AG04449 (cell line): ENCODE measurements around the gene IL15.
"Not testable (repeated sequence)": the region's sequence is repeated elsewhere in the genome, so short reads cannot be mapped to it uniquely, and the experiment has no call there.

Experiments used
- CTCF ChIA-PET: fragments of 350-600 bp; formaldehyde crosslinking; extraction: SDS; loops from one replicate; lab custom pipeline; 2021; ENCODE audit warnings: antibody characterized with exemption; lab: Yijun Ruan, JAX
- POLR2A ChIA-PET: fragments of 400-600, 350-600 bp; formaldehyde crosslinking; extraction: SDS; loops from one replicate; lab custom pipeline; 2020; ENCODE audit warnings: antibody characterized with exemption, inconsistent platforms; lab: Yijun Ruan, JAX
- DNase-seq: peaks from one replicate; pipeline ENCODE4 v3.0.0-alpha.2; 2010; ENCODE audit warnings: low read depth, low spot score
- H3K4me3 ChIP-seq: 2 replicates; pipeline ENCODE4 v1.5.1; 2011; ENCODE audit warnings: low read depth, mild to moderate bottlenecking, control low read depth, low read length
- CTCF ChIP-seq: IDR thresholded peaks from one replicate; pipeline ENCODE4 v1.5.1; 2011; ENCODE audit warnings: mild to moderate bottlenecking, moderate library complexity, low read length, control low read depth, inconsistent platforms; ENCODE audit not compliant: insufficient read depth; ENCODE audit errors: missing control alignments

The IL15 gene

GRCh38 chr4:141636082-141636770 is at the start of gene IL15:
Gene IL15 (plus strand): TSS chr4:141636583. CDS start chr4:141719465, 82,882 bp downstream.
- DNase-seq, result no peak

GRCh38 chr4:141587897-141588296 is 48.5 kb upstream of the IL15 start:
- no peak for TF ChIP-seq CTCF
- ChIA-PET POLR2A (no interaction called here), CTCF (no interaction called here)
- no peak for DNase-seq
- no peak overlapping the region for H3K4me3 ChIP-seq

More at GRCh38 chr4:141636082-141636770, at the start of gene IL15:
- TF ChIP-seq CTCF, result no peak
- ChIA-PET CTCF (interaction anchor here (1.0 to 1.1 kb wide), 2 partner anchors 18 to 290 kb away, joined by 4 read pairs; no protein-coding TSS in a partner anchor), POLR2A (interaction anchor here (1.4 kb wide), 1 partner anchor 289 kb away, joined by 4 read pairs; no protein-coding TSS in a partner anchor)
- peak within 1 kb of the TSS; percentile 76 for H3K4me3 ChIP-seq

- DNase-seq, result no peak
- POLR2A ChIA-PET, result no interaction called here
- TF ChIP-seq CTCF, result no peak
- H3K4me3 ChIP-seq, result no peak overlapping the region
- CTCF ChIA-PET, result no interaction called here
Observed at GRCh38 chr4:141595531-141595930, 40.9 kb upstream of the IL15 start.

GRCh38 chr4:141599853-141600252 is 36.5 kb upstream of the IL15 start:
- no peak for TF ChIP-seq CTCF
- CTCF ChIA-PET, result no interaction called here
- POLR2A ChIA-PET, result no interaction called here
- H3K4me3 ChIP-seq, result no peak overlapping the region
- no peak for DNase-seq

- DNase-seq, CTCF ChIA-PET: not testable (repeated sequence)
Observed at GRCh38 chr4:141604683-141605082, 31.7 kb upstream of the IL15 start.

GRCh38 chr4:141605425-141605856 is 30.9 kb upstream of the IL15 start:
- POLR2A ChIA-PET, result no interaction called here

More at GRCh38 chr4:141604683-141605082, 31.7 kb upstream of the IL15 start:
- H3K4me3 ChIP-seq, POLR2A ChIA-PET: not testable (repeated sequence)

More at GRCh38 chr4:141605425-141605856, 30.9 kb upstream of the IL15 start:
- CTCF ChIA-PET, result no interaction called here
- no peak for DNase-seq
- H3K4me3 ChIP-seq, result no peak overlapping the region
- no peak for TF ChIP-seq CTCF
